Stimulated activated CD4-positive, alpha-beta T cell treated with anti-CD3 and anti-CD28 coated beads, Interleukin-12 subunit alpha, Interleukin-12 subunit beta, amount 100 ng/mL, for 4 hours (primary cell): Measurements from ENCODE around the gene TPCN2.
"Not testable (repeated sequence)": the region's sequence is repeated elsewhere in the genome, so short reads cannot be mapped to it uniquely, and the experiment has no call there.

Source experiments
- DNase-seq: peaks from one replicate; pipeline ENCODE4 v3.0.0-alpha.2; 2020

TPCN2 gene

GRCh38 chr11:69048694-69049489, at the start of gene TPCN2:
Gene TPCN2 (plus strand): TSS chr11:69048932. CDS start chr11:69048998, 66 bp downstream.
- peak; percentile 90 for DNase-seq

- no peak for DNase-seq
Measured at GRCh38 chr11:68999093-68999747, 49.5 kb upstream of the TPCN2 start.

- DNase-seq, result not testable (repeated sequence)
Measured at GRCh38 chr11:68999748-69000355, 48.9 kb upstream of the TPCN2 start.

- no peak for DNase-seq
Measured at GRCh38 chr11:69000391-69000790, 48.3 kb upstream of the TPCN2 start.

- DNase-seq, result no peak
Measured at GRCh38 chr11:69000831-69001242, 47.9 kb upstream of the TPCN2 start.

- DNase-seq, result no peak
Measured at GRCh38 chr11:69001243-69002081, 47.3 kb upstream of the TPCN2 start.

GRCh38 chr11:69002110-69002569, 46.6 kb upstream of the TPCN2 start:
- no peak for DNase-seq

GRCh38 chr11:69002570-69003231, 46.0 kb upstream of the TPCN2 start:
- no peak for DNase-seq

- no peak for DNase-seq
Measured at GRCh38 chr11:69003301-69003865, 45.3 kb upstream of the TPCN2 start.

- no peak for DNase-seq
Measured at GRCh38 chr11:69003866-69004367, 44.8 kb upstream of the TPCN2 start.

GRCh38 chr11:69004411-69005182, 44.1 kb upstream of the TPCN2 start:
- no peak for DNase-seq

GRCh38 chr11:69005183-69005630, 43.5 kb upstream of the TPCN2 start:
- no peak for DNase-seq

GRCh38 chr11:69005631-69006368, 42.9 kb upstream of the TPCN2 start:
- DNase-seq, result no peak

- DNase-seq, result no peak
Measured at GRCh38 chr11:69006816-69007215, 41.9 kb upstream of the TPCN2 start.

GRCh38 chr11:69007975-69008381, 40.8 kb upstream of the TPCN2 start:
- no peak for DNase-seq

GRCh38 chr11:69008737-69009440, 39.8 kb upstream of the TPCN2 start:
- no peak for DNase-seq

- DNase-seq, result no peak
Measured at GRCh38 chr11:69009441-69010211, 39.1 kb upstream of the TPCN2 start.

- no peak for DNase-seq
Measured at GRCh38 chr11:69010361-69010891, 38.3 kb upstream of the TPCN2 start.
